GM18520 (cell line): ENCODE measurements around the gene INSIG2.

Experiments used
- ATAC-seq: cut with Tn5 transposase; IDR thresholded peaks from one replicate; pipeline ENCODE4 v1.9.1; 2021; ENCODE audit not compliant: unreplicated experiment

INSIG2 gene

GRCh38 chr2:118097657-118098056 lies 9.4 kb downstream of the INSIG2 start:
- ATAC-seq = no peak

DNA sequence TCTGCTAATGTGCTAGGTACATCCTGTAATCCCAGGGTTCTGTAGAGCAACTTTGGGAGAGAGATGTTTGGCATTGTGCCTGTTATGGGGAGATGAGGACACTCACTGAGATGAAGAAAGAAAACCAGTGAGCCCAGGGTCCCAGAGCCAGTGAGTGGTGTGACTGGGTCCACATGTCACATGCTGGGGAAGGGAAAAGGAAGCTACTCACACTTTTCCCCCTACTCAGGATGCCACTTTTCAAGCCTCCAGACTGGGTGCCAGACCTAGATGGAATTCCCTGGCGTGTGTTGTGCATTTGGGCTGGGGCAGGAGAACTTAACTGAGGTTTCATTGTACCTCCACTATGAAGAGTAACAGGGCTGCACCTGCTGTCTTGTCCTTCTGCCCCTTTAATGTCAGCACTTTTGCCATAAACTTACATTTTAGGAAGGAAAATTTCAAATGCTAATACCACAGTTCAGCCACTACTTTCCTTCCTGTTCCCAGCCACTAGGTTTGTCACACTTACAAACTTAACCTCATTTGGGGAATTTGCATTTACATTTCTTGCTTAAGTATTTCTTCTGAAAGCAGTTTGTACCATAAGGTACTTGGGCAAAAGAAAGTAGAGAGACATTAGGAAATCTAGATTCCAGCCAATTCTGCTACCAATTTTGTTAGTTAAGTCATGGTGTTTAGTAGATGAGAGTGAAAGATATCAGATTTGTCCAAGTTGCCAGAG lies 10.2 kb downstream of the INSIG2 start:
- ATAC-seq = no peak

- ATAC-seq = no peak
These were observed 14.3 kb downstream of the INSIG2 start for GRCh38 chr2:118102433-118103082.

DNA sequence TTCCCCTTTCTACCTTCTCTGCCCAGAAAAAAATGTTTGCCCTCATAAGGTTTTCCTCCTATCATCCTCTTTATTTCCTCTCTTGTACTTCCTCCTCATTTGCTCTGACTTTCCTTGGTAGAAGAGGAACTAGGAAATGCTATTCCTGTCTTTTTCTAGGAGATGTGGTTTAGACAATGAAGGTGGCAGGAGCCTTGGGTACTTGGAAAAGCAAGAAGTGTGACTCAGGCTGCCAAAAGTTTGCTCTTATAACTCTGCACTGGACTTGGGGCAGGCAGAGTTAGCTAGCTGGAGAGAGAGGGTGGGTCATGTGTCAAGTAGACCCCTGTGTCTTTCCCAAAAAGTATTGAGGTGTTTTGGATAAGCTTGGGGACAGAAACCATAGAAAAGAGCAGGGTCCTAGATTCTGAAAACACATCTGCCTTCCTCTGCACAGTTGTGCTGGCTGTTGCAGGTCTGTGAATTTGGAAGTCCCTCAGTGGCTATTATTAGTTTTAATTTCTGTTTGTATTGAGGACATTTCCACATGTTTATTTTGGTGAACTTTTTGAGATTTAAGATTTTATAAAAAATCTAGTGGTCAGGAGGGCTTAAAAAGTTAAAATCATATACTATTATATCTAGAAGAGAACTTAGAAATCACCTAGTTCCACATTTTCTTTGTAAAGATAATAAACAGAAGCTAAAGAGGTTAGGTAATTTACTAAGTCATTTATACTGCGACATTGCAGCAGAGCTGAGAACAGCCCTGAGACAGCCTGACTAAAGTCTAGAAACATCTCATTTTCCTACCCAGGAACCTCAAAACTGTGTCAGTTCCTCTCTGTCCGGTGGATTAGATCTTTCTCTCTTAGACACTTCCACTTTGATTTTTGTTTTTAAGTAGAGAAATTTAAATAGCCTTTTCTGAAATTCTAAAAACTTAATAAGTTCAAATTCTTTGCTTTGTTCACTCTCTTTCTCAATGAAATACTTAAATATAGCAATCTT lies 16.0 kb downstream of the INSIG2 start:
- ATAC-seq = peak; percentile 96

- ATAC-seq = no peak
These were observed 17.2 kb downstream of the INSIG2 start for GRCh38 chr2:118105497-118105896.

DNA sequence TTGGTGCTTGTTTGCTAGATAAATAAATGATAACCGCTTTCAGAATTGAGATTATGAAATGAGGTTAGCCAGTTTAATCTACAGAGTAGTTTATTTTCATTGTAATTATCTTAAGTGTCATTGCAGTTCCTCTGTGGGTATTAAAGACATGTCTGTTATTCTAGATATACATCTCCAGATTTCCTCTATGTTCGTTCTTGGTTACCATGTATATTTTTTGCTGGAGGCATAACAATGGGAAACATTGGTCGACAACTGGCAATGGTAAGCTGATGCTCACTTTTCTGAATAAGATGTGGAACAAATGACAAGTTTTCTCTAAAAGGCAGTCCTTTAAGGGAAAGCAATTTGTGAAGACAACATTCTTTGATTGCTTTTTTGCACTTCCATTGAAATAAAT lies 18.7 kb downstream of the INSIG2 start:
- no peak for ATAC-seq

DNA sequence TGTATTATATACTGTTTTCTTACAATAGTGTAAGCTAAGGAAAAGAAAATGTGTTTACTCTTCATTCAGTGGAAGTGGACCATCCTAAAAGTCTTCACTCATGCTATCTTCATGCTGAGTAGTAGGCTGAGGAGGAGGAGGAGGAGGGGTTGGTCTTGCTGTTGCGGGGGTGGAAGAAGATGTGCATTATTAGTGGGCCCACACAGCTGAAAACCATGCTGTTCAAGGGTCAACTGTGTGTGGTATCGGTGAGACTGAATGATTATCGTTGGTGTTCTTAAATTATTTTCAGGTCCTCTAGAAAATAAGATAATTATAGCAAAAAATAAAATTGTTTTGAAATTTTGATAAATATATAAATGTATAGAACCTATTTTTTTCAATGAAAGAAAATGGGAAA lies 22.0 kb downstream of the INSIG2 start:
- no peak for ATAC-seq

GRCh38 chr2:118110991-118111390 lies 22.7 kb downstream of the INSIG2 start:
- ATAC-seq = no peak

GRCh38 chr2:118112771-118113334 lies 24.6 kb downstream of the INSIG2 start:
- no peak for ATAC-seq

DNA sequence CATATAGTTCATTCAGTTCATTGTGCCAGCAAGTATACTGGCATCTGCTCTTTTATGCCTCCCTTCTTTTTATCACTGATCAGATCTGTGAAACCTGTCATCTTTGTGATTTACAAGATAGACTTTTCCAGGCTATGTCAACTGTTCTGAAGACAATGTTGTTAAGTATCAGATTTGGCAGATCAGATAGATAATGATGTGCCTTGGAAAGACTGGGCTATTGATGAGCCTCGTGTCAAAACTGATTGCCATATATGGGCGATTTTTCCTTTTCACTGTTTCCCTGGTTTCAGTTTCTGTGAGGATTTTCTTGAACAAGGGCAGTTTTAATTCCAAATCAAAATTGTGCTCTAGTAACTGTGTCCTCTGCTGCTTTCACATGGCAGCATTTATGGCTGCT lies 26.6 kb downstream of the INSIG2 start:
- ATAC-seq = no peak

DNA sequence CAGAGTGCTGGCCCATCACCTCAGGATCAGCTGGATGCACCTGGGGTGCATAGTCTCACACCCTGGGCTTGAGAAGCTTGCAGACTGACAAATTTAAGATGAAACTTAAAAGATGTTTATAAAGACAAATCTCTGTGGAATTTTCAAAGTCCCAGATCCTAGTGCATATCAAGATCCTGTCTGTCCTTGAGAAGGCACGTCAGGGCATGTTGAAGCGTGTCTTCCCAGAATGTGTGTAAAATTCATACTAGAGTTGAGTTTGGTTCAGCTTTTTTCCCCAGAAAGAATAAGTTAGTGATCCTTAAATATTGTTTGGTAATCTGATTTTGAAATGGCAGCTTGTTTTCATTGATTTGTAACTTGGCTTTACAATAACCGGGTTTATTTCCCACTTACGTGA lies 27.5 kb downstream of the INSIG2 start:
- ATAC-seq = no peak

DNA sequence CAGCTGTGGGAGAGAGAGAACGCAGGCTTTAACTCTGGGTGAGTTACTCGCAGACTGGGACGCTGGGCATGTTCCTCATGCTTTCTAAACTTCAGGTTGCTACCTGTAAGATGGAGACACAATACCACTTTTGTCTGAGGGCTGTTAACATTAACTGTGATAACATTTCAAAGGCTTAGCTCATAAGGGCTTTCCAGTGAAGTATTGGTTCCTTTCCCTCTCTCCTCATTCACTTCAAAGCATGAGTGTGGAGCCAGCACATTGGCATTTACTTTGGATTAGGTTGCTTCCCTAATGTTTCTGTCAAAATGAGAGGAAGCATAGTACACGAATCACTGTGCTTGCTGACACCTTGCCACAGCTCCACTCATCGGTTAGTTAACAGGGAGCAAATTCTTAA lies 30.2 kb downstream of the INSIG2 start:
- no peak for ATAC-seq

DNA sequence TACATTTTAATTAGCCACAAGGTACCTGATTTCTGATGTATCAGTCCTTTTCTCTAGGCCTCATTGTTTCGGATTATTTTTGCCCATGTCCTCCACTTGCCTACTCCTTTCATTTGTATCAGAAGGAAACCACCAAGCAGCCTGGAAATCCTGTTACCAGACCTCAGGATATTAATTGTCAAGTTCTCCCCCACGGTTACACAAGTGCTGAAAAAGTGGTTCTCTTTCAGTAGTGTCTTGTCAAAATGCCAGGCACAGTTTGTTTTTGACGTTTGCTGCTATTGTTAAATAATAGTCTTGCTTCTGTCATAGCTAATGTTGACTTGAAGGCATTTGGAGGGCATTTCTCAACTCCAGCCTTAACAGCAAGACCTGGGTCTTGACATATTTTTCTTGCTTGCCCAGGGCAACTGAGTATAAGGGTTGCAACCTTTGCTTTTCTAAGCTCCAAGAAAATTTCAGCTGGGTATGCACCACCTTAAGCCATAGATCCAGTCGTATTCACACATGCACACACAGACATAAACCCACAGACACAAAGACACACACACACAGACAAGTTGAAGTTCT lies 31.0 kb downstream of the INSIG2 start:
- no peak for ATAC-seq

GRCh38 chr2:118119761-118120400 lies 31.6 kb downstream of the INSIG2 start:
- no peak for ATAC-seq

GRCh38 chr2:118120401-118120780 lies 32.1 kb downstream of the INSIG2 start:
- ATAC-seq = no peak

GRCh38 chr2:118121101-118121500 lies 32.8 kb downstream of the INSIG2 start:
- no peak for ATAC-seq

DNA sequence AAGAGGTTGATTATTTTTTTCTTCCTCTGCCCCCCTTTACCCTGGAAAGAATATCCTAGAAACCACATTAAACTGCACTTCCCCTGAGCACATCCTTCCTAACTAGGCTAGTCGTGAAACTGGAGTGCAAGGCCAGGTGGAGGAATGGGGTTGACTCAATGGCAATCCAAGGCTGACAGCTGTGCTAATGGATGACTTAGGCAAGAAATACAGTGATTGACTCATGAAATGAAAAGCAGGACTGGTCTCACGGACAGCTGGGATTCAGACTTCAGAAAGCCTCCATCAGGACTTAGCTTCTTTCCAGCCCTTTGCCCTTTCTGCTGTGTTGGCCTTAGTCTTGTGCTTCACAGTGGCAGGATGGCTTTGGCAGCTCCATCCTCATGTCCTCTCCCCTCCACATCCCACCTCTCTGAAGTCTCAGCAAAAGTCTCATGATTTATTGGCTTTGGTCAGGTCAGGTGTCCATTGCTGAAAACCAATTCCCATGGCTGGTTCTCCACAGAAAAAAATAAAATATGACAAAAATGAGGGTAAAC lies 33.8 kb downstream of the INSIG2 start:
- no peak for ATAC-seq

DNA sequence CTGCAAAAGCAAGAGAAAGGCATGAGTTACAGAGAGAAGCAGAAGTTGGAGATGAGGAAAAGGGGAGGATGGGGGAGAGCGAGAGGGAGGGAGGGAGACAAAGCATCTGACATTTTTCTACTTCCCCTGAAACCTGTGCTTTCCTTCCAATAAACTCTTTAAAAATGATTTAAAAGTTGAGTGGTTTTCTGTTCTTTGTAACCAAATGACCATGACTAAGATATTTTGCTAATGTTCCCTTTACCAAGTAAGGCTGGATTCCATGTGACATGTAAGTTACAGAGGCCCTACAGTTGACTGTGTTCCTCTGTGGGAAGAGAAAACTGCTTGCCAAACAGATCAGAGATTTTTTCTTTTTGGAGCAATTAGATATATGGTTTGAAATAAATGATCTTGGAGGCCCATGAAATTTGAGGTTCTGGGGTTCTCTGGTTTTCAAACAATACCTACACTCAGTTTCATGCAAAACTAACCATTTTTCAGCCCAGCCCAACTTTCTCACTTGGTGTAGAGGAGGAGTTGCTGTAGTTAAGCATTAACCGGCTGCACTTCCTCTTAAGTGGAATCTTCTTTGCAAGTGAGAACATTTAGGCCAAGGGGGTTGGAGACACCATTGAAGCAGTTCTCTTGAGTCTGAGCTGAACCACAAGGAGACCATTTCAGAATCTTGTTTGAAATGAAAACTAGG lies 34.5 kb downstream of the INSIG2 start:
- peak; percentile 90 for ATAC-seq

DNA sequence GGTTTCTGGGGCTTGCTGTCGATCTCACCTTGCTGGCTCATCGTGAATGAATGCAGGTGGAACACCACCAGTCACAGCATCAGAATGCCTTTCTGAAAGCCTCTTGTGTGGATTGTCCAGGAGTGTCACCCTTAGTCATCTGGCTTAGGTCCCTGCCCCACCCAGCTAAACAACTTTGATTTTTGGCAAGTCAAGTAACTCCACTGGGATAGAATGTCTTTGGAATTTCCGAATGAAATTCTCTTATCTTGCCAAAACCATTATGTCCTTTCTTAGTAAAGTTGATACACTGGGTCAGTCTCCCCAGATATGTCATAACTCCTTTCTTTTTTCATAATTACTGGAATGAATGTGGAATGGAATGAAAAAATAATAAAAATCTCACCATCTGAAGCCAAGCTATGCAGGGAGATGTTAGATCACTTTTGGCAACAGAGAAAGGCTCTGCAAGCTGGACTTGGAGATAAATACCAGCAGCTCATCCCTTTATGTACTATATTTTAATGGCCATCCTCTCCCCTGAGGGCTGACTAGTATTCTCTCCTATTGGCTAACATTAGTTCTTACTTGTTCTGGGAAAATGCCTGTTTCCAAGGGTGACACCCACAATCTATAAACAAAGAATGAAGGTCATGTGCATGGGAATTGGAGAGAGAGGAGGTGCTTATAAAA lies 35.4 kb downstream of the INSIG2 start:
- ATAC-seq = no peak
